ENCODE data around the gene TRIM52.

The TRIM52 gene

GRCh38 chr5:181245427-181246275 lies 15.3 kb downstream of the TRIM52 start:
- no peak for TF ChIP-seq CTCF (IDR thresholded peaks at IDR 0.05; ENCODE audit: extremely low read depth, missing control alignments)
- peak; percentile 7 for DNase-seq (ENCODE audit: low spot score)

GRCh38 chr5:181243564-181244343 lies 17.2 kb downstream of the TRIM52 start, which contains the start of gene RACK1:
Gene RACK1 (minus strand): TSS chr5:181243906. CDS start chr5:181243800, 106 bp downstream.
- DNase-seq (ENCODE audit: low spot score) = peak; percentile 91
- no peak for TF ChIP-seq CTCF (IDR thresholded peaks at IDR 0.05; ENCODE audit: extremely low read depth, missing control alignments)

- TF ChIP-seq CTCF (IDR thresholded peaks at IDR 0.05; ENCODE audit: extremely low read depth, missing control alignments) = no peak
- DNase-seq (ENCODE audit: low spot score) = peak; percentile 13
Observed at GRCh38 chr5:181243018-181243563, 17.9 kb downstream of the TRIM52 start.

GRCh38 chr5:181242031-181242451 lies 18.9 kb downstream of the TRIM52 start:
- TF ChIP-seq CTCF (IDR thresholded peaks at IDR 0.05; ENCODE audit: extremely low read depth, missing control alignments) = no peak
- peak; percentile 7 for DNase-seq (ENCODE audit: low spot score)

- peak; percentile 42 for DNase-seq (ENCODE audit: low spot score)
- no peak for TF ChIP-seq CTCF (IDR thresholded peaks at IDR 0.05; ENCODE audit: extremely low read depth, missing control alignments)
Observed at GRCh38 chr5:181241393-181241975, 19.5 kb downstream of the TRIM52 start.

GRCh38 chr5:181239062-181239663 lies 21.8 kb downstream of the TRIM52 start:
- DNase-seq (ENCODE audit: low spot score) = no peak

More at GRCh38 chr5:181239062-181239663, 21.8 kb downstream of the TRIM52 start:
- no peak for TF ChIP-seq CTCF (IDR thresholded peaks at IDR 0.05; ENCODE audit: extremely low read depth, missing control alignments)
